BJ (cell line): ENCODE measurements around the gene SCPEP1. TPM values are rescaled to one million over a fixed set of nuclear protein-coding genes. Genes with fewer than 3 reads are reported as not detected.

Experiments used
- CTCF ChIA-PET: fragments of 350-600 bp; formaldehyde crosslinking; extraction: SDS; loops from one replicate; lab custom pipeline; 2021; ENCODE audit warnings: antibody characterized with exemption, inconsistent platforms; lab: Yijun Ruan, JAX
- POLR2A ChIA-PET: fragments of 300-600 bp; sonication (Branson Sonifier 250); formaldehyde crosslinking; extraction: SDS; loops from one replicate; lab custom pipeline; 2021; ENCODE audit warnings: antibody characterized with exemption; lab: Charles Lee
- DNase-seq: peaks from one replicate; pipeline ENCODE4 v3.0.0-alpha.2; 2011; ENCODE audit warnings: low read depth
- H3K27me3 ChIP-seq: 2 replicates; pipeline ENCODE4 v1.6.0; 2011; ENCODE audit warnings: low read length; ENCODE audit not compliant: control insufficient read depth, insufficient read depth
- H3K36me3 ChIP-seq: 2 replicates; pipeline ENCODE4 v1.5.1; 2011; ENCODE audit warnings: low read length; ENCODE audit not compliant: control insufficient read depth, insufficient read depth
- H3K4me3 ChIP-seq: 2 replicates; pipeline ENCODE4 v1.5.1; 2011; ENCODE audit warnings: low read depth, mild to moderate bottlenecking, control low read depth, low read length
- CTCF ChIP-seq: IDR thresholded peaks from 2 replicates; pipeline ENCODE4 v1.5.1; 2011; ENCODE audit warnings: low read depth, mild to moderate bottlenecking, control low read depth, inconsistent platforms, low read length, moderate library complexity; ENCODE audit not compliant: insufficient read depth
- polyA plus RNA-seq: library from polyadenylated mRNA; depleted of rRNA; stranded (reverse); fragments of >200 nt; gene quantifications from 2 replicates; pipeline ENCODE4 v1.2.3, GENCODE V29; 2011

The SCPEP1 gene
- polyA plus RNA-seq, 1 experiment: 31.1 TPM

- no peaks in the 10 kb centered on the region for H3K36me3 ChIP-seq
- ChIA-PET POLR2A (no interaction called here), CTCF (interaction anchor here (1.1 to 5.2 kb wide), 3 partner anchors 8 to 24 kb away, joined by 3 to 31 read pairs (median 3); no protein-coding TSS in a partner anchor)
- TF ChIP-seq CTCF: no peak
- DNase-seq: no peak
- H3K27me3 ChIP-seq: no peaks in the 10 kb centered on the region
- no peak overlapping the region for H3K4me3 ChIP-seq
Observed at GRCh38 chr17:57001541-57001940, 23.6 kb downstream of the SCPEP1 start.

GRCh38 chr17:57002904-57003303, 25.0 kb downstream of the SCPEP1 start:
- Histone ChIP-seq H3K36me3 (no peaks in the 10 kb centered on the region), H3K4me3 (no peak overlapping the region), H3K27me3 (no peaks in the 10 kb centered on the region)
- no peak for TF ChIP-seq CTCF
- DNase-seq: no peak
- POLR2A ChIA-PET: no interaction called here
- CTCF ChIA-PET: no interaction called here

GRCh38 chr17:57004944-57005579, 27.1 kb downstream of the SCPEP1 start:
- ChIA-PET POLR2A (no interaction called here), CTCF (interaction anchor here (0.5 kb wide), 1 partner anchor 29 kb away, joined by 3 read pairs; no protein-coding TSS in a partner anchor)
- TF ChIP-seq CTCF: no peak
- DNase-seq: no peak
- Histone ChIP-seq H3K27me3 (no peaks in the 10 kb centered on the region), H3K4me3 (no peak overlapping the region), H3K36me3 (no peaks in the 10 kb centered on the region)

GRCh38 chr17:57006040-57006439, 28.1 kb downstream of the SCPEP1 start:
- no peak for DNase-seq
- Histone ChIP-seq H3K4me3 (no peak overlapping the region), H3K36me3 (no peaks in the 10 kb centered on the region), H3K27me3 (no peaks in the 10 kb centered on the region)
- POLR2A ChIA-PET: no interaction called here
- TF ChIP-seq CTCF: no peak
- CTCF ChIA-PET: interaction anchor here (1.5 kb wide), 1 partner anchor 827 kb away, joined by 3 read pairs; no protein-coding TSS in a partner anchor

GRCh38 chr17:57008958-57009357, 31.0 kb downstream of the SCPEP1 start:
- ChIA-PET POLR2A (no interaction called here), CTCF (interaction anchor here (1.8 to 3.3 kb wide), 5 partner anchors 8 to 21 kb away, joined by 4 to 31 read pairs (median 4); no protein-coding TSS in a partner anchor)
- no peak for TF ChIP-seq CTCF
- no peak overlapping the region for H3K4me3 ChIP-seq
- no peak for DNase-seq
- H3K27me3 ChIP-seq: peaks cover 3% of the 10 kb centered on the region; the same call in 1 of the 2 replicates
- no peaks in the 10 kb centered on the region for H3K36me3 ChIP-seq
